ENCODE results near the gene PDE4A.
"Not testable (repeated sequence)": the region's sequence is repeated elsewhere in the genome, so short reads cannot be mapped to it uniquely, and the experiment has no call there.

Gene PDE4A

DNA sequence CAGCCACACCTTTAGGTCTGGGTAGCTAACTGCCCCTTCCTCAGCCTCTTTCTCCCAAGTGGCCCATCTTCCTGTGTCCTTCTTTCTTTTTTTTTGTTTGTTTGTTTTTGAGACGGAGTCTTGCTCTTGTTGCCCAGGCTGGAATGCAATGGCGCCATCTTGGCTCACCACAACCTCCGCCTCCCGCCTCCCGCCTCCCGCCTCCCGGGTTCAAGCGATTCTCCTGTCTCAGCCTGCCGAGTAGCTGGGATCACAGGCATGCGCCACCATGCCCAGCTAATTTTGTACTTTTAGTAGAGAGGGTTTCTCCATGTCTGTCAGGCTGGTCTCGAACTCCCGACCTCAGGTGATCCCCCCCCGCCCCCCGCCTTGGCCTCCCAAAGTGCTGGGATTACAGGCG is 41.7 kb downstream of the PDE4A start:
- DNase-seq (ENCODE audit: low read depth in 2 of 2) = not testable (repeated sequence)

DNA sequence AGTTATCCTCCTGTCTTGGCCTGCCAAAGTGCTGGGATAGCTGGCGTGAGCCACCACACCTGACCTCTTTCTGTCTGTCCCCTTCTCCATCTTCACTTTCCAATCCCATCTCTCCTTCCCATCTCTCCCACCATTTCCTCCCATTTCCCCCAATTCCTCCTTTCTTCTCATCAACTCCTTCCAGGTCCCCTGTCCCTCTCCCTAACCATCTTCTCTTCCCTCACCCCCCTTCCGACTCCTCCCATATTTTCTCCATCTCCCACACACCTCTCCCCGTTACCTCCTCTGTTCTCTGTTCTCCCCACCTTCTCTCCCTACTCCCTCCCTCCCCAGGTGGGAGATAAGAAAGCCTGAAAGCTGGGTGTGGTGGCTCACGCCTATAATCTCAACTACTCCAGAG is 42.2 kb downstream of the PDE4A start:
- DNase-seq (ENCODE audit: low read depth in 2 of 2) = no peak

DNA sequence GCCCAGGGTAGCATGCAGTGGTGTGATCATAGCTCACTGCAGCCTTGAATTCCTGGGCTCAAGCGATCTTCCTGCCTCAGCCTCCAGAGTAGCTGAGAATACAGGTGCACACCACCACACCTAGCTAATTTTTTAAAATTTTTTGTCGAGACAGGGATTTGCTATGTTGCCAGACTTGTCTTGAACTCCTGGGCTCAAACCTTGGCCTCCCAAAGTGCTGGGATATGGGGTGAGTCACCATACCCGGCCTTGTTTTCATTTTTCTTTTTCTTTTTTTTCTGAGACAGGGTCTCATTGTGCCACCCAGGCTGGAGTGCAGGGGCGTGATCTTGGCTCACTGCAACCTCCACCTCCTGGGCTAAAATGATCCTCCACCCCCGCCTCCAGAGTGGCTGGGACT is 44.1 kb downstream of the PDE4A start:
- no peak for DNase-seq (ENCODE audit: low read depth in 2 of 2)

DNA sequence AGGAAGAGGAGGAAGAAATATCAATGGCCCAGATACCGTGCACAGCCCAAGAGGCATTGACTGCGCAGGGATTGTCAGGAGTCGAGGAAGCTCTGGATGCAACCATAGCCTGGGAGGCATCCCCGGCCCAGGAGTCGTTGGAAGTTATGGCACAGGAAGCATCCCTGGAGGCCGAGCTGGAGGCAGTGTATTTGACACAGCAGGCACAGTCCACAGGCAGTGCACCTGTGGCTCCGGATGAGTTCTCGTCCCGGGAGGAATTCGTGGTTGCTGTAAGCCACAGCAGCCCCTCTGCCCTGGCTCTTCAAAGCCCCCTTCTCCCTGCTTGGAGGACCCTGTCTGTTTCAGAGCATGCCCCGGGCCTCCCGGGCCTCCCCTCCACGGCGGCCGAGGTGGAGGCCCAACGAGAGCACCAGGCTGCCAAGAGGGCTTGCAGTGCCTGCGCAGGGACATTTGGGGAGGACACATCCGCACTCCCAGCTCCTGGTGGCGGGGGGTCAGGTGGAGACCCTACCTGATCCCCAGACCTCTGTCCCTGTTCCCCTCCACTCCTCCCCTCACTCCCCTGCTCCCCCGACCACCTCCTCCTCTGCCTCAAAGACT is 46.9 kb downstream of the PDE4A start:
- no peak for DNase-seq (ENCODE audit: low read depth in 2 of 2)

DNA sequence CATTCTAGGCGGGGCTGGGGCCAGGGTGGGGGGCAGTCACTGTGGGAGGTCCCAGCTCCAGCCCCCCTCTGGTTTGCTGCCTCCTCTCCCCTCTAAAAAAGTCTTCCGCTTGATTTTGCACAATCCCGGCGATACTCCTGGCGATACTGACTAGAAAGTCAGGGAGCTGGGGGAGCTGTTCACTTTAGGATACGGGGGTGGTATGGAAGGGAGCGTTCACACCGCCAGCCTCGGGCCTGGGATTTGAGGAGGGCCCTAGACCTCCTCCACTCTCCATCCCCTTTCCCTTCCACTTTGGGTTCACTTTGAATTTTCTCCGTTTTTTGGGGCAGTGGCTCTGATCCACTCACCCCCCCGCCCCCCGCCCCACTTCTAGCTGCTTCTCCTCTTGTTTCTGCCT is 47.8 kb downstream of the PDE4A start:
- no peak for DNase-seq (ENCODE audit: low read depth in 2 of 2)

DNA sequence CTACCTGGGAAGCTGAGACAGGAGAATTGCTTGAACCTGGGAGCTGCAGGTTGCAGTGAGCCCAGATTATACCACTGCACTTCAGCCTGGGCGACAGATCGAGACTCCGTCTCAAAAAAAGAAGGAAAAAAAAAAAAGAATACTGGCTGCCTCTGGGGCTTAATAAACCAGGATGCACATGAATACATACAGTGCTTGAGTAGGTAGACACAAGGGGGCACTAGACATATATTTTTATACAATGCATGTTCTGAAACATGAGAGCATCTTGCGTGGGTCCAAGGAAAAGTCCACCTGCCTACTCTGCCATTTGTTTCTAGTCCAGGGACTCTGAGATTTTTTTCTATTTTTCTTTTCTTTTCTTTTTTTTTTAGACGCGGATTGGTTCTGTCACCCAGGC is 51.6 kb downstream of the PDE4A start:
- DNase-seq (ENCODE audit: low read depth in 2 of 2) = no peak

DNA sequence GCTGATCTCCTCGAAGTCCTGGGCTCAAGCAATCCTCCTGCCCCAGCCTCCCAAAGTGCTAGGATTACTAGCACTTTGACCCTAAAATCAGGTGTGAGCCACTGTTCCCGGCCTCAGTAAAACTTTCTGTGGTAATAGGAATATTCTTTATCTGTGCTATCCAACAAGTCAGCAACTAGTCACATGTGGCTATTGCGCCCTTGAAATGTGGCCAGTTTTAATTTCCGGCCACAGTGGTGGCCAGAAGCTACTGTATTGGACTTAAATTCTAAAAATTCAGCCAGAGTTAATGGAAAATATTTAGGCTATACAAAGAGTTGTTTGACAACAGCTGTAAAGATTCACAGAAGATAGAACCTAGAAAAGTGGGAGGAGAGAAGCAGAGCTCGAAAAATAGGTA is 52.9 kb downstream of the PDE4A start:
- DNase-seq (ENCODE audit: low read depth in 2 of 2) = no peak

DNA sequence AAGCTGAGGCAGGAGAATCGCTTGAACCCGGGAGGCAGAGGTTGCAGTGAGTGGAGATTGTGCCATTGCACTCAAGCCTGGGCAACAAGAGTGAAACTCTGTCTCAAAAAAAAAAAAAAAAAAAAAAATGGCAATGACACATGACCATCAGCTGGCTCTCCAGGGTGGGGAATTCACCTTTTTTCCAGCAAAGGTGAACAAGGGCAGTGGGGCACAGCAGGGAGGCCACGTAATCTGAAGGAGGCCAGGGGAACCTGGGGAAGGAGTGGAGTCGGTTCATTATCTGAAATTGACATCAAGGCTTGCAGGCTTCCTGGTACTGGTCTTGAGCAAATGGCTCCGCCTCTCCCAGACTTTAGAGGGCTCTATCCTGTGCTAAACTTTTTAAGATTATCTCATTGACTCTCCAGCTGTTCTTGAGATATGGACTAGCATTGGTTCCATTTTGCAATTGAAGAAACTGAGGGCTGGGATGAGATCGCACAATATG is 54.7 kb downstream of the PDE4A start:
- DNase-seq (ENCODE audit: low read depth in 2 of 2) = no peak

DNA sequence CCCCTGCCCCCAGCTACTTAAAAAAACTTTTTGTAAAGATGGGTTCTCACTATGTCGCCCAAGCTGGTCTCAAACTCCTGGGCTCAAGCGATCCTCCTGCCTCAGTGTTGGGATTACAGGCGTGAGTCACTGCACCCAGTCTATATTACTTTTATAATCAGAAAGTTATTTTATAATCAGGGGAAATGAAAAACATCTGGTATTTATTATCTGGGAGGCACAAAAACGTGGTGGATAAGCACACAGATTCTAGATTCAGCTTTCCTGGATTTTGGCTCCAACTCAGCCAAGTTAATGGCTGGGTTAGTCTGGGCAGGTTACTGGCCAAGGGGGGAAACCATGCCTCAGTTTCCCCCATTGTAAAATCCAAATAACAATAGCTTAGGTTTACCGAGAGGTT is 58.1 kb downstream of the PDE4A start:
- DNase-seq (ENCODE audit: low read depth in 2 of 2) = no peak

DNA sequence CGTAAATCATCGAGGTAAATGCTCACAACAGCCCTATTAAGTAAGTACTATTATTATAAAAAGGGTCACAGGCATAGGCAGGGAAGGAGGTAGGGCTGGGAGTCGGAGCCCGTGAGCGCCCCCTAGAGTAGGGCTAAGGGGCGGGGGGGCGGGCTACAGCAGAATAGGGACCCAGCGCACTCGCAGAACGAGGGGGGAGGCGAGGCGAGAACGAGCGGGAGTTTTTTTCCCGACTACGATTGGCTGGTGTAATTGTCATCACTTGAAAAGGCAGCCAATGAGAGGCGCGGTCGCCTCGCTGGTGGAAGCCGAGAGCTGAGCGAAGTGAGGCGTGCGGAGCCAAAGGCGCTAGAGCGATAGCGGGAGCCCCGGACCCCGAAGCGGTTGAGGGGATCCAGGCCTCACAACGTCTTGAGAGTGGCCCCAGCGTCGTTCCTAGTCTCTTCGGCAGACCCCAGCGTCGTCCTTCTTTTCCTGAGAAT is 58.6 kb downstream of the PDE4A start:
- DNase-seq (ENCODE audit: low read depth in 2 of 2) = peak; percentile 75 to 79

DNA sequence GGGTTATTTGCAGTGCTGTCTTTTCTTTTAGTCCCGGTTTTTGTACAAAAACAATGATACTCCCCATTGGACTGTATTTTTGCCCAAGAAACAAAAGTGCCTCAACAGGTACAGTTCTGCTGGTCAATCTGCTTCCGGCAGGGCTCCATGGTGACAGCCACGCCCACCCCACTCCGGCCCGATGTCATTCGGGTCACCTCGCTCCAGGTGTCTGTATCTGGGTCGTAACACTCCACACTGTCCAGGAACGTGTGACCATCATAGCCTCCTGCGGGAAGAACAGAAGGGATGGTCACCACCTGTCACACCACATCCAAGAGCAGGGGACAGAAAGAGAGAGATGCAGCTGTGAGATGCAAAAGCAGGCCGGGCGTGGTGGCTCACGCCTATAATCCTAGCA is 66.2 kb downstream of the PDE4A start:
- no peak for DNase-seq (ENCODE audit: low read depth in 2 of 2)

DNA sequence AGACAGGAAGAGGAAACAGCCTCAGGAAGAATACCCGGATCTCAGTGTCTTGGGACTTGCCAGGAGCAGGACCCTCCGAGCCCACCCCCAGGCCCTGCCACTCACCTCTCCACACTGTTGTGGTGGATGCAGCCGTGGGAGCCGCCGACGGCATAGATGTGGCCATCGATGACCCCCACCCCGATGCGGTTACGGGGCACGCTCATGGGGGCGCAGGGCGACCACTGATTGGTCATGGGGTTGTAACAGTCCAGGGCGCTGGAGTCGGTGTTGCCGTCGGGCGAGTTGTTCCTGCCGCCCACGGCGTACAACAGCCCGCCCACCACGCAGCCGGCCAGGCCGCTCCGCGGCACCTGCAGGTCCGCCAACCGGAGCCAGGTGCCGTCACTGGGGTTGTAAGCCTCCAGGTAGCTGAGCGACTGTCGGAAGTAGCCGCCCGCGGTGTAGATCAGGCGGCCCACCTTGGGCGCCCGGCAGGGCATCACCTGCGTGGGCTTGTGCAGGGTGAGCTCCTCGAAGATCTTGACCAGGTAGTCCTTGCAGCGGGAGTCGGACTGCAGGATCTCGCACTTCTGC is 71.2 kb downstream of the PDE4A start:
- DNase-seq (ENCODE audit: low read depth in 2 of 2) = no peak

DNA sequence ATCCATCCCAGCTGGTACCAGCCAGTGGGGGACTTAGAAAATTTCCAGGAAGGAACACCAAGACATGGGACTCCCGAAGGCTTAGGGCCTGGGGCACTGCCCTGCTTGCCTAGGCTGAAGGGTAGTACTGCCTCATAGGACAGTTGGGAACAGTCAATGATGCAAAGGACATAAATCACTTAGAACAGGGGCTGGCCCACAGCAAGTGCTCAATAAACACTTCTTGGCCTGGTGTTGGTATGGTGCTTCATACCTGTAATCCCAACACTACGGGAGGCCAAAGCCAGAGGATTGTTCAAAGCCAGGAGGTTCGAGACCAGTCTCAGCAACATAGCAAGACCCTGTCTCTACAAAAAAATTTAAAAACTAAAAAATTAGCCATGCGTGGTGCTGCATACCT is 77.0 kb downstream of the PDE4A start:
- DNase-seq (ENCODE audit: low read depth in 2 of 2) = no peak

DNA sequence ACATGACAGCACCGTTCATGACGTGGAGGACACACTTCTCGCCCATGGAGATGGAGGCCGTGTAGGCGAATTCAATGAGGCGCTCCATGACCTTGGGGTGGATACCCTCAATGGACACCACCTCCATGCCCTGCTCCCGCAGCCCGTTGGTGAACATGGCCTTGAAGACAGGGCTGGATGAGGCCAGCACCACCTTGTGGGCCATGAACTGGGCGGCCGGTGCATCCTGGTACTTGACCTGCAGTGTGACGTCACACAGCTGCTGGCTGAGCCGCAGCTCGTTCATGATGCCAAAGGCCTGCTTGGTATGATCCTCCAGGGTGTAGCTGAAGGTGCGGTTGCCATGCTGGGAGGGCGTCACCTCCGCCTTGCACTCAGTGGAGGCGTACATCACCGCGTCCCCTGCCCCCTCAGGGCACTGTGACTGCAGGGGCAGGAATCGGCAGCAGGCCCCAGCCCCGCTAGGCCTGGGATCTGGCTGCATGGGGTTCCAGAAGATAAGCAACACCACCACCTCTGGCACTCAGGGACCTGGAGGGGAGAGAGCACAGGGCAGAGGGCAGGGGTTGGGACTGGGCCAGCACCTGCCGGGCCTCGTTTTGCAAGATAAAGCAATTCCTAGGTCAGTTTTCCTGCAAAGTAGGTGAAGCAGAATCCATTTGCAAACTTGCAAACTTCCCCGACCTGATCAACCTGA is 79.4 kb downstream of the PDE4A start:
- no peak for DNase-seq (ENCODE audit: low read depth in 2 of 2)

DNA sequence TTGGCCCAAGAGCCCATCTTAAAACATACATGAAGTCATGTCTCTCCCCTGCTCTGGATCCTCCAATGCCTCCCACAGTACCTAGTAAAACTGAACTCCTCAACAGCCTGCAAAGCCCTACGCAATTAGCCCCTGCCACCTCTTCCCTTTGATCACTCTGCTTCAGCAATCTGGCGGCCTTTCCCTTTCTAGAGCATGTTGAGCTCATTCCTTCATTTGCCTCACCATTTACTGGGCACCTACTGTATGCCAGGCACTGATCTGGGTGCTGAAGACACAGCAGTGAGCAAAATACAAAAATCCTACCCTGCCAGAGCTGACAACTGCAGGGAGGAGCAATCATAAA is 79.9 kb downstream of the PDE4A start:
- no peak for DNase-seq (ENCODE audit: low read depth in 2 of 2)

DNA sequence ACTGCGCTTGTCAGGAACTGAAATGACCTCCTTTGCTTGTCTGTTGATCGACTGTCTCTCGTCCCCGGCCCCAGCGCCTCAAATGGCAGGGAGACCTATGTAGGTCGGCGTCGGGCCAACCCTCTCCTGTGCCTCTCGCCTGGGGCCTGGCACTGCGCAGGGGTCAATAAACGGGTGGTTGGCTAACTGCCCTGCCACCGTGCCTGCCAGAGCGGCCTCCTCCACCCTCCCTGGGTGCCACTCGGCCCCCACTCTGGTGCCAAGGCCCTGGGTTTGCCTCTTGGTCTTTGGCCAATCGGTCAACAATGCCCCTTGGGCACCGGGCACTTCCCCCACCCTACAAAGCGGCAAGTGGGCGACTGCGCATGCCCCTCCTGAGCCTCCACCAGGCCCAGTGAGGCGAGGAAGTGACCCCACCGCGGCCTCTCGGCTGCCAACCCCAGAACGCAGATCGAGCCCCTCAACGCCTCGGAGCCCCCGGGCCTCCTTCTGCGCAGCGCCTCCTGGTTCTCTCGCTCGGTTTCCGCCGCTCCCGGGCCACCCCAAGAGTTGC is 81.7 kb downstream of the PDE4A start:
- DNase-seq (ENCODE audit: low read depth in 2 of 2) = peak in 1 of 2 donors; percentile 27

DNA sequence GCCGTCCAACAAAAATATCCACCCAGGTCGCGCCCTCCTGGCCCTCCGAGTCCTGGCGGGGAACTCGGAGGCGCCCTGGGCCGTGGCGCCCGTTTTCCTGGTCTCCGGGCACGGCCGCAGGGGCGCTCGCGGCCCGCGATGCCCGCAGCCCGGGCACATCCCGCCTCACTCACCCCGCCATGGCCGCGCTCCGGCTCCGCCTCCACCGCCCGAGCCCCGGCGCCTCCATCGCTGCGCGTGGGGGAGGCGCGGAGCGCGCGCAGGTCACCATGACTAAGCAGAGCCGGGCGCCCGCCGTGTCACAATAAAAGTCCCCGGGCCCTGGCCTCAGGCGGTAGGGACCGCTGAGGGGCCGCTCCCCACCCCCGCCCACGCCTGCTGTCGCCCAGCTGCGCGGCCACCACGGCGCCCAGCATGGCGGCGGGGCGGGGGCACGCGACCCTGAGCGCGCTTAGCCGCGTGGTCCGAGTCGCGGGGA is 82.2 kb downstream of the PDE4A start:
- DNase-seq (ENCODE audit: low read depth in 2 of 2) = peak; percentile 77 to 81

DNA sequence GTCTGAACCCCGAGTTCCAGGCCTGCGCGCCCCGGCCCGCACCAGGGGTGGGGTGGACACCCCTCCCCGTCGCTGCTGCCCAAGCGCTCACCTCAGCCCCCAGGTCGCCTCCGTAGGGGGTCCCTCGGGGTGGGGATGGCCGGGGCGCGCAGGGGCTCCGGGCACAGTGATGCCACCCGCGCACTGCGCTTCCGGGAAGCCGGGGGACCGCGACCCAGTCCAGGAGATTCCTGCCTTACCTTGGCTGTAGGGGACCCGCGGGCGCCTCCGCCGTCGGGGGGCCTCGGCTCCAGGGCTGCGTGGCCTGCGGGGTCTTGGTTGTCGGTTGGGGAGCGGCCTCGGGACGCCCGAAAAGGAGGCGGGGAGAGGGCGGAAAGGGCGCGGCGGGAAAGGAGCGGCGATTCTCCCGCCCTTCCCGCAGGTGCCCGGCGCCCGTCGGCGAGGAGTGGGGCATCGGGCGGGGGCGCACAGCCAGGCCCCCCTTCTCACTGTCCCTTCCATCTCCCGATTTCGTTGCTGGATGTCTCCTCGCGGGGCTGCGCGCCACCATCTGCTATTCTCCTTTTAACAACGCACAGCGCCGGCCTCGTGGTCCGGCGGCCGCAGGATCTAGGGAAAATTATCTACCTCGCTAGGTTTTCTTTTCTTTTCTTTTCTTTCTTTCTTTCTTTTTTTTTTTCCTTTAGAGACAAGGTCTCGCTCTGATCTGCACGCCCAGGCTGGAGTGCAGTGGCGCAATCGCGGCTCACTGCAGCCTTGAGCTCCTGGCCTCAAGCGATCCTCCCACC is 82.9 kb downstream of the PDE4A start, which contains the start of gene KEAP1:
TSS of gene KEAP1 (minus strand) at position 355 of the 788 bp plus-strand sequence. CDS start 3,323 bp downstream, outside the sequence.
- no peak for DNase-seq (ENCODE audit: low read depth in 2 of 2)

DNA sequence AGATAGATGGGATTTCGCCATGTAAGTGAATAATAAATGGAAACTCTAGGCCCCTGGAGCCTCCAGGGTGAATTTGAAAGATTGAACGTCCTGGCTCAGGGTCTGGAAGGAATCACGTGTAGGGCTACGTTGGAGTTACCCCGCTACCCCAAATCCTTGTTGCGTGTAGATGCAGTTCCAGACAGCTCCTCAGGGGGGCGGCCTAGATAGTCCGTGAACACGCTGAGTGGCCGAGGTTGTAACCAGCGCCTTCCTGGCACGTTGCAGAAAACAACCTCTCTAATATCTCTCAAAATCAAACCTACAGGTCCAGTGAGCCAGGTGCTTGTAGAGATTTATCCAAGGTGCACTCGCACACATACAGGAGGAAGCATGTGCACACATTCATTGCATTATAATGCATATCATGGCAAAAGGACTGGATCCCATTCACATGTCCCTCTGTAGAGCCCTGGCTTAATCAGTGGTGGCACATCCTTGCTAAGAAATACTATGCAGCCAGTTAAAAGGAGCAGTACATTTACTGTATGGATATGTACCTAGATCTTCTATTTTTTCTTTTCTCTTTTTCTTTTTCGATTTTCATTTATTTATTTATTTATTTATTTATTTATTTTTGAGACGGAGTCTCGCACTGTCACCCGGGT is 85.4 kb downstream of the PDE4A start:
- peak; percentile 56 to 77 for DNase-seq (ENCODE audit: low read depth in 2 of 2)

DNA sequence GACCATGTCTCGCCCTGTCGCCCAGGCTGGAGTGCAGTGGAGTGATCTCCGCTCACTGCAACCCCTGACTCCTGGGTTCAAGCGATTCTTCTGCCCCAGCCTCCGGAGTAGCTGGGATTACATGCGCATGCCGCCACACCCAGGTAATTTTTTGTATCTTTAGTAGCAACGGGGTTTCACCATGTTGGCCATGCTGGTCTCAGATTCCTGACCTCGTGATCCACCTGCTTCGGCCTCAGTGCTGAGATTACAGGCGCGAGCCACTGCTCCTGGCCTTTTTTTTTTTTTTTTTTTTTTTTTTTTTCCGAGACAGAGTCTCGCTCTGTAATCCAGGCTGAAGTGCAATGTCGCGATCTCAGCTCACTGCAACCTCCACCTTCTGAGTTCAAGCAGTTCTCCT is 87.7 kb downstream of the PDE4A start:
- no peak for DNase-seq (ENCODE audit: low read depth in 2 of 2)

DNA sequence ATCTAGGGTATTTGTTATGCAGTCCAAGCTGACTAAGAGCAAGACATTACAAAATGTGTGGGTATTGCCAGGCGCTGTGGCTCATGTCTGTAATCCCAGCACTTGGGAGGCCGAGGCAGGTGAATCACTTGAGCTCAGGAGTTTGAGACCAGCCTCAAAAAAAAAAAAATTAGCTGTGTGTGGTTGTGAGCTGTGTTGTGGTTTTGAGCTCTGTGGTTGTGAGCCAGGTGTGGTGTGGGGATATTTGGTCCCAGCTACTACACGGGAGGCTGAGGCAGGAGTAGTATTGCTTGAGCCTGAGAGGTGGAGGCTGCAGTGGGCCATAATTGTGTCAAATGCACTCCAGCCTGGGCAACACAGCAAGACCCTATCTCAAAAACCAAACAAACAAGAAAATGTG is 88.4 kb downstream of the PDE4A start:
- no peak for DNase-seq (ENCODE audit: low read depth in 2 of 2)
